Measurements from ENCODE around the gene TTC28. TPM values are rescaled to one million over a fixed set of nuclear protein-coding genes. Genes with fewer than 3 reads are reported as not detected.

Gene TTC28
- total and polyA plus RNA-seq, 10 of the 15 experiments (the other 5 are each of a cell fraction or from before 2014, with no cell fraction given), result 0.15 to 8.4 (median 1.4) TPM

DNA sequence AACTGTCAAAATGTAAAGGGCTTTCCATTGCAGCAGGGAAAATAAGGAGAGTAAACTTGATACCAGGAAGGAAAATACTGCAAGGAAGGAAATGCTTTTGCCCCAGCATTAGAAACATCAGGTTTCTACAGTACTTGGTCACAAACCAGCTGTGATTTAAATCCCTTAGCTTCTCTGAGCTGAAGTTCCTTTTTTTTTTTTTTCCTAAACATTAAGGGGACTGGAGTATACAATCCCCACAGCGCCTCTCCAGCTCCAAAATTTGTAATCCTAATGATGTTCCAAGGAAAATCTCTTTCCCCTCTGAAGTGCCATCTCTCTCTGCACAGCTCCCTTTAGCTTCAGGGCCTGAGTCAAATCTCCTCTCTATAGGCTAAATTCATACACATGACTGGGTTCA, 540.1 kb downstream of the TTC28 start:
- FAIRE-seq (no peak), DNase-seq (ENCODE audit: low read depth, low spot score) (no peak), ATAC-seq (no peak)
- H3K4me2 ChIP-seq (ENCODE audit: control insufficient read depth, insufficient read depth), result no peak overlapping the region
- no peaks in the 10 kb centered on the region for H3K79me2 ChIP-seq (ENCODE audit: control insufficient read depth, insufficient read depth, low read length)
- no TSS peak for BruUV-seq (replicated peaks)
- no peak overlapping the region for H2AFZ ChIP-seq (ENCODE audit: control insufficient read depth, low read depth, low read length)
- in situ Hi-C loops (cut with MboI) (no loop called here), intact Hi-C loops (cut with micrococcal nuclease; ENCODE audit: unreplicated experiment) (no loop called here)
- H3K9me3 ChIP-seq (replicated peaks; ENCODE audit: control insufficient read depth, insufficient read depth, low read length), result no peaks in the 10 kb centered on the region
- ChIA-PET CTCF (no interaction called here), RAD21 (ENCODE audit: unreplicated experiment) (no interaction called here), POLR2A (no interaction called here), SMC1A (ENCODE audit: uncharacterized antibody, unreplicated experiment) (no interaction called here)
- H3K9ac ChIP-seq (ENCODE audit: control insufficient read depth, insufficient read depth, low read length), result no peak overlapping the region
- H4K20me1 ChIP-seq (ENCODE audit: control insufficient read depth, insufficient read depth), result no peaks in the 10 kb centered on the region
- no peak overlapping the region for H3K27ac ChIP-seq (ENCODE audit: control insufficient read depth, insufficient read depth)
- no peak overlapping the region for H3K4me3 ChIP-seq
- TF ChIP-seq NFXL1 (IDR thresholded peaks at IDR 0.05; ENCODE audit: borderline replicate concordance) (no peak), ZNF384 (IDR thresholded peaks at IDR 0.05; ENCODE audit: borderline replicate concordance, low read depth, low read length) (no peak), CHD4 (IDR thresholded peaks at IDR 0.05) (no peak), PBX3 (IDR thresholded peaks at IDR 0.05; ENCODE audit: insufficient replicate concordance, low read depth, low read length) (no peak), RAD21 (IDR thresholded peaks at IDR 0.05; ENCODE audit: insufficient read depth, low read depth, low read length) (no peak), TBL1XR1 (IDR thresholded peaks at IDR 0.05; ENCODE audit: low read depth, low read length) (no peak)
- TF ChIP-seq, protein P1, sequence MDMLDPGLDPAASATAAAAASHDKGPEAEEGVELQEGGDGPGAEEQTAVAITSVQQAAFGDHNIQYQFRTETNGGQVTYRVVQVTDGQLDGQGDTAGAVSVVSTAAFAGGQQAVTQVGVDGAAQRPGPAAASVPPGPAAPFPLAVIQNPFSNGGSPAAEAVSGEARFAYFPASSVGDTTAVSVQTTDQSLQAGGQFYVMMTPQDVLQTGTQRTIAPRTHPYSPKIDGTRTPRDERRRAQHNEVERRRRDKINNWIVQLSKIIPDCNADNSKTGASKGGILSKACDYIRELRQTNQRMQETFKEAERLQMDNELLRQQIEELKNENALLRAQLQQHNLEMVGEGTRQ (IDR thresholded peaks at IDR 0.05; ENCODE audit: borderline replicate concordance, low read depth, low read length), result no peak
- no peaks in the 10 kb centered on the region for H3K4me1 ChIP-seq (ENCODE audit: control insufficient read depth, insufficient read depth, low read length)
- H3K27me3 ChIP-seq (replicated peaks in 1 of 2; ENCODE audit: control insufficient read depth in 2 of 2, insufficient read depth in 2 of 2, low read length in 1 of 2), result no peaks in the 10 kb centered on the region
- H3K36me3 ChIP-seq (ENCODE audit: control insufficient read depth in 2 of 2, insufficient read depth in 2 of 2, low read length in 1 of 2), result no peaks in the 10 kb centered on the region
- WGBS (ENCODE audit: insufficient coverage, insufficient replicate concordance, low lambda C conversion rate, missing lambda C conversion rate), result 0% methylated on average over 1 of the region's 1 CpG

Data from GM12878 (cell line).